ENCODE measurements around the gene NEURL3.

DNA sequence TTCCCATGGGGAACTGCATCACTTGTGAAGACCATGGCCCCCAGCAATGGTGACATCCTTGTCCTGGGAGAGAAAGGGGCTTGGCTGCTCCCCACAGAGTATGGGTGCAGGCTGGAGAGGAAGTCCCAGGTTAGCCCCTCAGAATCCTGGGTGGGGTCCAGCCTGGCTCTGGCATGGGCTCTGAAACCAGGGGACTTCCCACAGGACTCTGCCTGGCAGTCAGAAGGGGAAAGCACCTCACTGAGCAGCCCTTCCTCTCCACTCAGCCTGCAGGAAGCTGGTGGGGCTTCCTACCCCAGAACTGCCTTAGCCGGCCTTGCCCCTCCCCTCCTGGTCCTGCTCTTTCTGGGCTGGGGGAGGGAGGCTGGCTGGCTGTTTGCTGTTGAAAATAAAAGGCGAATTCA is 3.7 kb downstream of the NEURL3 start:
- TF ChIP-seq GATA2 (IDR thresholded peaks at IDR 0.05; ENCODE audit: low read depth, low read length): no peak
- no peak for TF ChIP-seq GATA3 (IDR thresholded peaks at IDR 0.05; ENCODE audit: low read depth, low read length)

Data from SH-SY5Y (cell line).